GM13976 (cell line): Measurements from ENCODE around the gene RNASEH2C.

Experiments used
- DNase-seq: peaks from one replicate; pipeline ENCODE4 v3.0.0; 2012; ENCODE audit warnings: low spot score
- in situ Hi-C: fragments of 300-500 bp; cut with MboI; formaldehyde crosslinking; loops from one replicate; pipeline ENCODE4 v1.12.0; 2022; ENCODE audit warnings: low sequenced_read_pairs, mixed read lengths, inconsistent platforms; ENCODE audit not compliant: unreplicated experiment
- TF ChIP-seq, protein P1 (sequence below): IDR thresholded peaks from 2 replicates; pipeline ENCODE4 v1.5.1; 2012; ENCODE audit warnings: borderline replicate concordance, mild to moderate bottlenecking; ENCODE audit not compliant: insufficient read depth; ENCODE audit errors: extremely low read depth, missing control alignments, control extremely low read depth

The RNASEH2C gene

DNA sequence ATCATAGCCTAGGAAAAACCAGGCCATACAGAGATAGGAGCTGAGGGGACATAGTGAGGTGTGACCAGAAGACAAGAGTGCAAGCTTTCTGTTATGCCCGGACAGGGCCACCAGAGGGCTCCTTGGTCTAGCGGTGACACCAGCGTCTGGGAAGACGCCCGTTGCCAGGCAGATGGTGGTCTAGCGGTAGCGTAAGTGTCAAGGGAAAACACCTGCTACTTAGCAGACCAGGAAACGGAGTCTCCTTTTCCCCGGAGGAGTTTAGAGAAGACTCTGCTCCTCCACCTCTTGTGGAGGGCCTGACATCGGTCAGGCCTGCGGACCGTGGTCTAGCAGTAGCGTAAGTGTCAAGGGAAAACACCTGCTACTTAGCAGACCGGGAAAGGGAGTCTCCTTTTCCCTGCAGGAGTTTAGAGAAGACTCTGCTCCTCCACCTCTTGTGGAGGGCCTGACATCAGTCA is 14.3 kb downstream of the RNASEH2C start:
- TF ChIP-seq, protein P1, sequence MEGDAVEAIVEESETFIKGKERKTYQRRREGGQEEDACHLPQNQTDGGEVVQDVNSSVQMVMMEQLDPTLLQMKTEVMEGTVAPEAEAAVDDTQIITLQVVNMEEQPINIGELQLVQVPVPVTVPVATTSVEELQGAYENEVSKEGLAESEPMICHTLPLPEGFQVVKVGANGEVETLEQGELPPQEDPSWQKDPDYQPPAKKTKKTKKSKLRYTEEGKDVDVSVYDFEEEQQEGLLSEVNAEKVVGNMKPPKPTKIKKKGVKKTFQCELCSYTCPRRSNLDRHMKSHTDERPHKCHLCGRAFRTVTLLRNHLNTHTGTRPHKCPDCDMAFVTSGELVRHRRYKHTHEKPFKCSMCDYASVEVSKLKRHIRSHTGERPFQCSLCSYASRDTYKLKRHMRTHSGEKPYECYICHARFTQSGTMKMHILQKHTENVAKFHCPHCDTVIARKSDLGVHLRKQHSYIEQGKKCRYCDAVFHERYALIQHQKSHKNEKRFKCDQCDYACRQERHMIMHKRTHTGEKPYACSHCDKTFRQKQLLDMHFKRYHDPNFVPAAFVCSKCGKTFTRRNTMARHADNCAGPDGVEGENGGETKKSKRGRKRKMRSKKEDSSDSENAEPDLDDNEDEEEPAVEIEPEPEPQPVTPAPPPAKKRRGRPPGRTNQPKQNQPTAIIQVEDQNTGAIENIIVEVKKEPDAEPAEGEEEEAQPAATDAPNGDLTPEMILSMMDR, result peak; percentile 53
- in situ Hi-C loops, result loop anchor here (25.0 kb wide), 1 partner anchor 281 kb away; no protein-coding TSS in a partner anchor
- DNase-seq, result peak; percentile 46

DNA sequence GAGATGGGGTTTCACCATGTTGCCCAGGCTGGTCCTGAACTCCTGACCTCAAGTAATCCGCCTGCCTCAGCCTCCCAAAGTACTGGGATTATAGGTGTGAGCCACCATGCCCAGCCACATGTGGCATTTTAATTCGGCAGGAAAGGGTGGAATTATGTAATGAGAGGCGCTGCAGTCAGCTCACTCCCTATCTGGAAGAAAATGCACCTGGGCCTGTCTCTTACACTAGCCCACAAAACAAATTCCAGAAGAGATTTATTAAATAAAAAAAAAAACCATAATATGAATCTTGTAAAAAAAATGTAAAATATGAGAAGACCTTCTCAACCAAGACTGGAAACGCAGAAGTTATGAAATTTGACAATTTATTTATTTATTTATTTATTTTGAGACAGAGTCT is 16.8 kb downstream of the RNASEH2C start:
- in situ Hi-C loops, result loop anchor here (25.0 kb wide), 1 partner anchor 283 kb away; no protein-coding TSS in a partner anchor
- TF ChIP-seq, protein P1, result no peak
- no peak for DNase-seq

DNA sequence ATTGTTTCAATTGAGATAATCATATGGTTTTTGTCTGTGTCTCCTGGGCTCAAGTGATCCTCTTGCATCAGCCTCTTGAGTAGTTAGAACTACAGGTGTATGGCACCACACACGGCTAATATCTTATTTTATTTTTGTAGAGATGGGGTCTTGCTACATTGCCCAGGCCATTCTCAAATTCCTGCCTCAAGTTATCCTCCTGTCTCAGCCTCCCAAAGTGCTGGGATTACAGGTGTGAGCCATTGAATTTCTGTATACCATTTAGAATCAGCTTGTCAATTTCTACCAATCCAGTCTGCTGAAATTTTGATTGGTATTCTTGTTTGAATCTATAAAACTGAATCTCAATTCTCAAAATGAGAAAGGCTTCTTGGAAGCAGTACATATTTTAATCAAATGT is 18.9 kb downstream of the RNASEH2C start:
- in situ Hi-C loops, result loop anchor here (25.0 kb wide), 1 partner anchor 286 kb away; no protein-coding TSS in a partner anchor
- TF ChIP-seq, protein P1, result no peak
- DNase-seq, result no peak

DNA sequence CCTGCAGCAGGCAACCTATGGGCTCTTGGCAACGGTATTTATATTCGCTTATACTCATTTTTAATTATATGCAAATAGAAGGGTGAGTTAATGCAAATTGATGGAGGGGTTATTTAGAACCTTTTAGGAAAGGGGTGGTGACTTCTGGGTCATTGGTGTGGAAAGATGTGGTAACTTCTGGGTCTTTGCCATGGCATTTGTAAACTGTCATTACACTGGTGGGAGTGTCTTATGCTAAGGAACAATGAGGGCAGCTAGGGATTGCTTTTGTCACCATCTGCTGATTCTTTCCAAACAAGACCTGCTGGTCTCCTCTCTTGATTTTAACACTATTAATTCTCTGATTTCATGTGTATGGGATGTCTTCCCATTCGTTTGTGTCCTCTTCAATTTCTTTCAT is 20.2 kb downstream of the RNASEH2C start:
- in situ Hi-C loops, result loop anchor here (25.0 kb wide), 1 partner anchor 287 kb away; no protein-coding TSS in a partner anchor

DNA sequence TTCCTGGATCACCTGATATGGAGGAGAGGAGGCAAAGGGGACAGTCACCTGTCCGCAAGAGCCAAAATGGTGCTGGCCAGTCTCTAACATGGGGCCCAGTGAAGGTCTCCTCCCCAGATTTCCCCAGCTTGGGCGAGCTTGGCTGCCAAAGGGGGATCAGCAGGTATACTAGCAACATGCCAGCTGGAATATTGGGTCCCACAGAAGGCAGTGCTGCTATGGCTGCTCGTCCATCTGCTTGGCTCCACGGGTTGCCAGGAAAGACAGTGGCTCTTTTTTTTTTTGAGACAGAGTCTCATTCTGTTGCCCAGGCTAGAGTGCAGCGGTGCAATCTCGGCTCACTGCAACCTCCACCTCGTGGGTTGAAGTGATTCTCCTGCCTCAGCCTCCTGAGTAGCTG is 21.3 kb downstream of the RNASEH2C start:
- in situ Hi-C loops, result no loop called here
- no peak for DNase-seq
- TF ChIP-seq, protein P1, result no peak

More for the DNA sequence above, 20.2 kb downstream of the RNASEH2C start:
- TF ChIP-seq, protein P1, result no peak
- DNase-seq, result no peak

DNA sequence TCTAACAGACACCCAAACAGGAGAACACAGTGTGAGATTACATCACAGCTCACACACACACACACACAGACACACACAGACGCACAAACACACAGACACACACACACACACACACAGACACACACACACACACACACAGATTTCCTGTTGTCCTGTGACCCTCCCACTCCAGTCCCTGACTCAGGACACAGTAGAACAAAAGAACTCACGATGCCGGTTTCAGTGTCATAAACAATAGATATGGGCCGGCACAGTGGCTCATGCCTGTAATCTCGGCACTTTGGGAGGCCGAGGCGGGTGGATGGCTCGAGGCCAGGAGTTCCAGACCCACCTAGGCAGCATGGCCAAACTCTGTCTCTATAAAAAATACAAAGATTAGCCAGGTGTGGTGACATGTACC is 22.4 kb downstream of the RNASEH2C start:
- no peak for DNase-seq
- TF ChIP-seq, protein P1, result no peak
- in situ Hi-C loops, result no loop called here
